Measurements from ENCODE around the gene WDHD1.
A peak's percentile ranks its signal among the peaks of the same experiment; 100 is the strongest.
"Not testable (repeated sequence)": the region's sequence is repeated elsewhere in the genome, so short reads cannot be mapped to it uniquely, and the experiment has no call there.

WDHD1 gene

GRCh38 chr14:54955143-54955542 lies 71.8 kb downstream of the WDHD1 start:
- DNase-seq (ENCODE audit: low read depth), result no peak
- TF ChIP-seq POLR2A (IDR thresholded peaks at IDR 0.05; ENCODE audit: extremely low read depth, insufficient read length) (no peak), MYC (IDR thresholded peaks at IDR 0.05; ENCODE audit: low read depth, low read length) (no peak), CTCF (IDR thresholded peaks at IDR 0.05; ENCODE audit: low read depth, low read length) (no peak)
- TF ChIP-seq, protein P1, sequence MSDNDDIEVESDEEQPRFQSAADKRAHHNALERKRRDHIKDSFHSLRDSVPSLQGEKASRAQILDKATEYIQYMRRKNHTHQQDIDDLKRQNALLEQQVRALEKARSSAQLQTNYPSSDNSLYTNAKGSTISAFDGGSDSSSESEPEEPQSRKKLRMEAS (IDR thresholded peaks at IDR 0.05; ENCODE audit: low read depth, low read length), result no peak

DNA sequence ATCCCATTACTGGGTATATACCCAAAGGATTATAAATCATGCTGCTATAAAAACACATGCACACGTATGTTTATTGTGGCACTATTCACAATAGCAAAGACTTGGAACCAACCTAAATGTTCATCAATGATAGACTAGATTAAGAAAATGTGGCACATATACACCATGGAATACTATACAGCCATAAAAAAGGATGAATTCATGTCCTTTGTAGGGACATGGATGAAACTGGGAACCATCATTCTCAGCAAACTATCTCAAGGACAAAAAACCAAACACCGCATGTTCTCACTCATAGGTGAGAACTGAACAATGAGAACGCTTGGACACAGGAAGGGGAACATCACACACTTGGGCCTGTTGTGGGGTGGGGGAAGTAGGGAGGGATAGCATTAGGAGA lies 73.3 kb downstream of the WDHD1 start:
- H3K4me3 ChIP-seq (ENCODE audit: low read depth, low read length); DNase-seq (ENCODE audit: low read depth): not testable (repeated sequence)

More at GRCh38 chr14:54955143-54955542, 71.8 kb downstream of the WDHD1 start:
- no peak overlapping the region for H3K4me3 ChIP-seq (ENCODE audit: low read depth, low read length)

DNA sequence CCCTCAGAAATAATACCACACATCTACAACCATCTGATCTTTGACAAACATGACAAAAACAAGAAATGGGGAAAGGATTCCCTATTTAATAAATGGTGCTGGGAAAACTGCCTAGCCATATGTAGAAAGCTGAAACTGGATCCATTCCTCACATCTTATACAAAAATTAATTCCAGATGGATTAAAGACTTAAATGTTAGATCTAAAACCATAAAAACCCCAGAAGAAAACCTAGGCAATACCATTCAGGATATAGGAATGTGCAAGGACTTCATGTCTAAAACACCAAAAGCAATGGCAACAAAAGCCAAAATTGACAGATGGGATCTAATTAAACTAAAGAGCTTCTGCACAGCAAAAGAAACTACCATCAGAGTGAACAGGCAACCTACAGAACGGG lies 74.1 kb downstream of the WDHD1 start:
- not testable (repeated sequence) for H3K4me3 ChIP-seq (ENCODE audit: low read depth, low read length); DNase-seq (ENCODE audit: low read depth)

- TF ChIP-seq, protein P1 (IDR thresholded peaks at IDR 0.05; ENCODE audit: low read depth, low read length), result no peak
- TF ChIP-seq CTCF (IDR thresholded peaks at IDR 0.05; ENCODE audit: low read depth, low read length), result no peak
- TF ChIP-seq MYC (IDR thresholded peaks at IDR 0.05; ENCODE audit: low read depth, low read length), result no peak
- no peak overlapping the region for H3K4me3 ChIP-seq (ENCODE audit: low read depth, low read length)
- DNase-seq (ENCODE audit: low read depth), result no peak
Observed at GRCh38 chr14:54947230-54947629, 79.7 kb downstream of the WDHD1 start.

- DNase-seq (ENCODE audit: low read depth), result no peak
- H3K4me3 ChIP-seq (ENCODE audit: low read depth, low read length), result no peak overlapping the region
- no peak for TF ChIP-seq CTCF (IDR thresholded peaks at IDR 0.05; ENCODE audit: low read depth, low read length)
- no peak for TF ChIP-seq MYC (IDR thresholded peaks at IDR 0.05; ENCODE audit: low read depth, low read length)
- TF ChIP-seq POLR2A (IDR thresholded peaks at IDR 0.05; ENCODE audit: extremely low read depth, insufficient read length), result no peak
- TF ChIP-seq, protein P1 (IDR thresholded peaks at IDR 0.05; ENCODE audit: low read depth, low read length), result no peak
Observed at GRCh38 chr14:54946500-54946899, 80.4 kb downstream of the WDHD1 start.

- DNase-seq (ENCODE audit: low read depth), result no peak
- TF ChIP-seq MYC (IDR thresholded peaks at IDR 0.05; ENCODE audit: low read depth, low read length), result no peak
- H3K4me3 ChIP-seq (ENCODE audit: low read depth, low read length), result no peak overlapping the region
Observed at GRCh38 chr14:54944737-54945391, 82.0 kb downstream of the WDHD1 start.

- TF ChIP-seq MYC (IDR thresholded peaks at IDR 0.05; ENCODE audit: low read depth, low read length), result no peak
- TF ChIP-seq CTCF (IDR thresholded peaks at IDR 0.05; ENCODE audit: low read depth, low read length), result no peak
- TF ChIP-seq, protein P1 (IDR thresholded peaks at IDR 0.05; ENCODE audit: low read depth, low read length), result no peak
- TF ChIP-seq POLR2A (IDR thresholded peaks at IDR 0.05; ENCODE audit: extremely low read depth, insufficient read length), result no peak
- DNase-seq (ENCODE audit: low read depth), result peak; percentile 9
- H3K4me3 ChIP-seq (ENCODE audit: low read depth, low read length), result no peak overlapping the region
Observed at GRCh38 chr14:54942913-54943312, 84.0 kb downstream of the WDHD1 start.
